C1 segment of cervical spinal cord (tissue), 14 donors: ENCODE measurements around the gene CACNA1H.

Experiments used
- DNase-seq, 14 donors: peaks; one replicate each; lab custom pipeline; 2025; lab: John Stamatoyannopoulos, UW

Gene CACNA1H

GRCh38 chr16:1211451-1212268, 58.8 kb downstream of the CACNA1H start:
- DNase-seq: no peak

GRCh38 chr16:1212616-1213194, 59.8 kb downstream of the CACNA1H start:
- DNase-seq: no peak

- DNase-seq: no peak
Observed at GRCh38 chr16:1213231-1213630, 60.3 kb downstream of the CACNA1H start.

- no peak for DNase-seq
Observed at GRCh38 chr16:1213796-1214372, 61.0 kb downstream of the CACNA1H start.

- DNase-seq: no peak
Observed at GRCh38 chr16:1214719-1215118, 61.8 kb downstream of the CACNA1H start.

- DNase-seq: no peak
Observed at GRCh38 chr16:1215574-1216295, 62.8 kb downstream of the CACNA1H start.

GRCh38 chr16:1216296-1216619, 63.4 kb downstream of the CACNA1H start:
- no peak for DNase-seq

GRCh38 chr16:1216681-1217400, 63.9 kb downstream of the CACNA1H start:
- no peak for DNase-seq

GRCh38 chr16:1217526-1217925, 64.6 kb downstream of the CACNA1H start:
- DNase-seq: no peak

- DNase-seq: no peak
Observed at GRCh38 chr16:1218061-1218929, 65.4 kb downstream of the CACNA1H start.

GRCh38 chr16:1218930-1219611, 66.2 kb downstream of the CACNA1H start:
- no peak for DNase-seq

GRCh38 chr16:1220098-1220728, 67.3 kb downstream of the CACNA1H start:
- DNase-seq: no peak

GRCh38 chr16:1220841-1221627, 68.1 kb downstream of the CACNA1H start:
- DNase-seq: no peak

- DNase-seq: no peak
Observed at GRCh38 chr16:1221628-1222552, 69.0 kb downstream of the CACNA1H start.

- DNase-seq: no peak
Observed at GRCh38 chr16:1222553-1223354, 69.8 kb downstream of the CACNA1H start.

GRCh38 chr16:1223355-1224214, 70.7 kb downstream of the CACNA1H start:
- no peak for DNase-seq
